Ovary (tissue), 3 donors: ENCODE data around the gene C16orf87.

Source experiments
- CTCF ChIP-seq, 3 donors: fragments of 450-650 bp in 2 of 3; fragments of 200-600 bp in 1 of 3; IDR thresholded peaks; one replicate each; pipeline versions ENCODE4 v1.5.1 to v1.8.0; 2016 to 2022; ENCODE audit warnings: antibody characterized with exemption in 3 of 3, mild to moderate bottlenecking in 1 of 3
- POLR2A ChIP-seq: fragments of 450-650 bp; IDR thresholded peaks from one replicate; pipeline ENCODE4 v1.6.1; 2017; ENCODE audit warnings: antibody characterized with exemption, mild to moderate bottlenecking, moderate library complexity
- donor health status: DM: no; HTN: no; CAD: no.

- TF ChIP-seq CTCF (IDR thresholded peaks at IDR 0.05) (no peak), POLR2A (no peak)
Observed at GRCh38 chr16:46788891-46789474, 42.0 kb downstream of the C16orf87 start.
